IMR-90 (cell line): Measurements from ENCODE around the gene ANKH. TPM values are rescaled to one million over a fixed set of nuclear protein-coding genes. Genes with fewer than 3 reads are reported as not detected.

Experiments used
- ATAC-seq: fragments of 200-7000 bp; cut with Tn5 transposase; 2 replicates; pipeline ENCODE4 v1.9.1; 2020; ENCODE audit warnings: low read depth, mild to moderate bottlenecking, moderate library complexity
- BruUV-seq: library from RNA; stranded (reverse); fragments of 400-500 nt; replicated peaks from 2 replicates; lab custom pipeline; 2021; lab: Mats Ljungman, UMichigan
- CTCF ChIA-PET: fragments of 300-600 bp; formaldehyde crosslinking; extraction: SDS; loops from one replicate; lab custom pipeline; 2021; ENCODE audit warnings: antibody characterized with exemption; lab: Yijun Ruan, JAX
- POLR2A ChIA-PET: fragments of 300-600 bp; sonication (Branson Sonifier 250); formaldehyde crosslinking; loops from one replicate; lab custom pipeline; 2022; ENCODE audit warnings: antibody characterized with exemption; ENCODE audit not compliant: unreplicated experiment; lab: Charles Lee
- DNase-seq: peaks from one replicate; pipeline ENCODE4 v3.0.0; 2013
- H2AFZ ChIP-seq: replicated peaks from 2 replicates; pipeline ENCODE3; 2013; ENCODE audit warnings: low read length, mild to moderate bottlenecking; ENCODE audit not compliant: poor library complexity
- H2AK5ac ChIP-seq: 2 replicates; pipeline ENCODE4 v1.6.1; 2013; ENCODE audit warnings: low read depth, low read length, inconsistent platforms
- H2AK9ac ChIP-seq: replicated peaks from 2 replicates; pipeline ENCODE3; 2013; ENCODE audit warnings: mild to moderate bottlenecking, low read depth, low read length, moderate library complexity; ENCODE audit not compliant: poor library complexity
- H2BK120ac ChIP-seq: 2 replicates; pipeline ENCODE4 v1.6.1; 2013; ENCODE audit warnings: low read depth, low read length, inconsistent platforms
- H2BK15ac ChIP-seq: 3 replicates; pipeline ENCODE4 v1.6.1; 2013; ENCODE audit warnings: low read depth, low read length, inconsistent platforms
- H2BK20ac ChIP-seq: 2 replicates; pipeline ENCODE4 v1.6.1; 2013; ENCODE audit warnings: low read depth, mild to moderate bottlenecking, inconsistent platforms, low read length, moderate library complexity
- H2BK5ac ChIP-seq: 2 replicates; pipeline ENCODE4 v1.6.1; 2013; ENCODE audit warnings: mild to moderate bottlenecking, low read depth, low read length, inconsistent platforms; ENCODE audit not compliant: poor library complexity, severe bottlenecking
- H3K14ac ChIP-seq: replicated peaks from 2 replicates; pipeline ENCODE4 v1.6.1; 2013; ENCODE audit warnings: low read depth, low read length, inconsistent platforms
- H3K18ac ChIP-seq: 2 replicates; pipeline ENCODE4 v1.6.1; 2013; ENCODE audit warnings: low read depth, low read length, control low read depth
- H3K23ac ChIP-seq: 2 replicates; pipeline ENCODE4 v1.6.1; 2013; ENCODE audit warnings: low read depth, low read length, inconsistent platforms
- H3K27ac ChIP-seq: 2 replicates; pipeline ENCODE4 v1.5.1; 2013; ENCODE audit warnings: mild to moderate bottlenecking, control low read depth, low read length; ENCODE audit not compliant: insufficient read depth
- H3K27me3 ChIP-seq: 2 replicates; pipeline ENCODE4 v1.6.1; 2013; ENCODE audit warnings: low read length; ENCODE audit not compliant: control insufficient read depth, insufficient read depth
- H3K36me3 ChIP-seq: 2 replicates; pipeline ENCODE4 v1.6.1; 2013; ENCODE audit warnings: low read length, mixed read lengths; ENCODE audit not compliant: control insufficient read depth, insufficient read depth
- H3K4ac ChIP-seq: 2 replicates; pipeline ENCODE4 v1.6.1; 2013; ENCODE audit warnings: low read depth, low read length, inconsistent platforms
- H3K4me1 ChIP-seq: 2 replicates; pipeline ENCODE4 v1.6.1; 2013; ENCODE audit warnings: low read length, mixed read lengths; ENCODE audit not compliant: control insufficient read depth, insufficient read depth
- H3K4me2 ChIP-seq: 2 replicates; pipeline ENCODE4 v1.6.1; 2013; ENCODE audit warnings: low read depth, mild to moderate bottlenecking, control low read depth, low read length, moderate library complexity
- H3K4me3 ChIP-seq: 2 replicates; pipeline ENCODE4 v1.5.1; 2013; ENCODE audit warnings: low read depth, mild to moderate bottlenecking, control low read depth, low read length, moderate library complexity; ENCODE audit not compliant: insufficient read depth
- H3K56ac ChIP-seq: 2 replicates; pipeline ENCODE4 v1.6.1; 2013; ENCODE audit warnings: low read length, inconsistent platforms; ENCODE audit not compliant: insufficient read depth; ENCODE audit errors: extremely low read depth
- H3K79me1 ChIP-seq, 2 experiments: 2 replicates each; pipeline ENCODE4 v1.6.1; 2013; ENCODE audit warnings: low read length in 2 of 2, inconsistent platforms in 1 of 2, low read depth in 1 of 2
- H3K9ac ChIP-seq: 2 replicates; pipeline ENCODE4 v1.6.1; 2013; ENCODE audit warnings: low read depth, low read length, control low read depth
- H3K9me1 ChIP-seq: 2 replicates; pipeline ENCODE4 v1.6.1; 2013; ENCODE audit warnings: low read length, inconsistent platforms; ENCODE audit not compliant: insufficient read depth
- H3K9me3 ChIP-seq: 2 replicates; pipeline ENCODE4 v1.6.1; 2013; ENCODE audit warnings: low read length; ENCODE audit not compliant: control insufficient read depth, insufficient read depth
- H4K20me1 ChIP-seq: 2 replicates; pipeline ENCODE4 v1.6.1; 2013; ENCODE audit warnings: low read length, inconsistent platforms; ENCODE audit not compliant: insufficient read depth
- H4K5ac ChIP-seq: 2 replicates; pipeline ENCODE4 v1.6.1; 2013; ENCODE audit warnings: mild to moderate bottlenecking, low read depth, low read length, control low read depth
- H4K8ac ChIP-seq, 2 experiments: 2 replicates each; pipeline ENCODE4 v1.6.1; 2013; ENCODE audit warnings: low read depth in 2 of 2, low read length in 2 of 2, control low read depth in 1 of 2, inconsistent platforms in 1 of 2
- H4K91ac ChIP-seq: 2 replicates; pipeline ENCODE4 v1.6.1; 2013; ENCODE audit warnings: low read depth, low read length, inconsistent platforms; ENCODE audit not compliant: insufficient read depth
- NFE2L2 ChIP-seq: fragments of 150-350 bp; IDR thresholded peaks from 2 replicates; pipeline ENCODE4 v1.6.1; 2016; ENCODE audit warnings: low read depth, mild to moderate bottlenecking, low read length
- SMC3 ChIP-seq: fragments of 150-350 bp; IDR thresholded peaks from 2 replicates; pipeline ENCODE4 v1.6.1; 2016; ENCODE audit warnings: low read depth, mild to moderate bottlenecking, antibody characterized with exemption, low read length, moderate library complexity
- WGBS, 2 experiments: methylation state at CpG; one replicate each; pipeline versions ENCODE4 v1.1.5 to v1.1.7; 2013; ENCODE audit warnings: missing lambda C conversion rate in 2 of 2; ENCODE audit not compliant: insufficient read length in 1 of 2; ENCODE audit errors: extremely low coverage in 2 of 2; 5-methylcytosine and 5-hydroxymethylcytosine counted together
- dilution Hi-C: fragments of 300-500 bp; cut with HindIII; formaldehyde crosslinking; loops from one replicate; pipeline ENCODE4 v1.14.3; 2018; ENCODE audit warnings: low sequenced_read_pairs; ENCODE audit not compliant: unreplicated experiment
- in situ Hi-C: fragments of 300-500 bp; cut with MboI; formaldehyde crosslinking; loops from 3 replicates; pipeline ENCODE4 v1.14.3; 2019; ENCODE audit warnings: low sequenced_read_pairs, inconsistent platforms, mixed read lengths
- intact Hi-C: fragments of 100-400 bp; cut with micrococcal nuclease; formaldehyde crosslinking; loops from 2 replicates; pipeline ENCODE4 v1.10.0; 2022
- polyA plus RNA-seq, 3 experiments: library from polyadenylated mRNA; depleted of rRNA; stranded (reverse); fragments of >200 nt; gene quantifications; 2 replicates each; pipeline ENCODE4 v1.2.3, GENCODE V29; 2012; ENCODE audit warnings: low replicate concordance in 1 of 3
- total RNA-seq: library from RNA; depleted of rRNA; stranded (reverse); fragments of >200 nt; gene quantifications from 2 replicates; pipeline ENCODE4 v1.2.3, GENCODE V29; 2012

Gene ANKH
- total and polyA plus RNA-seq, 2 of the 4 experiments (the other 2 are of a cell fraction): 5.2 to 17.2 TPM

DNA sequence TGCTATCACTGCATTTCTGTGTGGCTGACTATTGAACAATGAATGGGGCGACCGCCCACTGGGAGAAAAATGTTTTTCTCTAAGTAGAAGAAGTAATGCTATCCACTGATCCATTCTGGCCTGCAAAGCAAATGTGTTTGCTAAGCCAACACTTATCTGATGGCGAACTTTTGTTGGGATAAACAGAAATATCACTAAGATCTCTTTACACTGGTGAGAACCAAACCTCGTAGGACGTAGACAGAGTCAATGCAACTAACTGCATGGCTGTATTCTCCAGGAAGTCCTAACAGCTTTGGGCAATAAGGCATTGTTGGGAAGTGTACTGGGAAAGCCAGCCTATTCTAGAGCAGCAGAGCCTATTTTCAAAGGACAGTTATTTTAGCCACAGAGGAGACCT is 77.7 kb downstream of the ANKH start:
- H3K79me1 ChIP-seq: no peaks in the 10 kb centered on the region
- no peak overlapping the region for H3K4me2 ChIP-seq
- BruUV-seq: no TSS peak
- no peak overlapping the region for H4K5ac ChIP-seq
- H3K56ac ChIP-seq: no peak overlapping the region
- ChIA-PET CTCF (no interaction called here), POLR2A (no interaction called here)
- H3K27ac ChIP-seq: no peak overlapping the region
- no peak overlapping the region for H3K23ac ChIP-seq
- dilution Hi-C loops (no loop called here), intact Hi-C loops (no loop called here), in situ Hi-C loops (no loop called here)
- no peak overlapping the region for H2AK9ac ChIP-seq
- no peaks in the 10 kb centered on the region for H3K9me1 ChIP-seq
- H2BK15ac ChIP-seq: no peak overlapping the region
- H3K27me3 ChIP-seq: no peaks in the 10 kb centered on the region
- no peaks in the 10 kb centered on the region for H3K9me3 ChIP-seq
- no peak overlapping the region for H3K14ac ChIP-seq
- no peak overlapping the region for H2BK120ac ChIP-seq
- H3K36me3 ChIP-seq: no peaks in the 10 kb centered on the region
- DNase-seq (no peak), ATAC-seq (no peak)
- no peak overlapping the region for H2AFZ ChIP-seq
- no peak overlapping the region for H3K4ac ChIP-seq
- H3K9ac ChIP-seq: no peak overlapping the region
- no peak overlapping the region for H3K18ac ChIP-seq
- H2AK5ac ChIP-seq: no peak overlapping the region
- H3K4me3 ChIP-seq: no peak overlapping the region
- no CpG with 5 or more reads among the region's 5 CpGs for WGBS, 2 experiments
- H4K91ac ChIP-seq: no peak overlapping the region
- H3K4me1 ChIP-seq: peaks cover 3% of the 10 kb centered on the region; the same call in 1 of the 2 replicates
- H2BK5ac ChIP-seq: no peak overlapping the region
- no peaks in the 10 kb centered on the region for H4K20me1 ChIP-seq
- TF ChIP-seq SMC3: no peak
- no peak for TF ChIP-seq NFE2L2
- no peak overlapping the region for H2BK20ac ChIP-seq
- H4K8ac ChIP-seq: no peak overlapping the region
